Nucleus accumbens (tissue), 56 donors: Measurements from ENCODE around the gene NR4A2.

Experiments used
- DNase-seq, 56 donors: peaks; one replicate each; lab custom pipeline; 2025; lab: John Stamatoyannopoulos, UW

The NR4A2 gene

DNA sequence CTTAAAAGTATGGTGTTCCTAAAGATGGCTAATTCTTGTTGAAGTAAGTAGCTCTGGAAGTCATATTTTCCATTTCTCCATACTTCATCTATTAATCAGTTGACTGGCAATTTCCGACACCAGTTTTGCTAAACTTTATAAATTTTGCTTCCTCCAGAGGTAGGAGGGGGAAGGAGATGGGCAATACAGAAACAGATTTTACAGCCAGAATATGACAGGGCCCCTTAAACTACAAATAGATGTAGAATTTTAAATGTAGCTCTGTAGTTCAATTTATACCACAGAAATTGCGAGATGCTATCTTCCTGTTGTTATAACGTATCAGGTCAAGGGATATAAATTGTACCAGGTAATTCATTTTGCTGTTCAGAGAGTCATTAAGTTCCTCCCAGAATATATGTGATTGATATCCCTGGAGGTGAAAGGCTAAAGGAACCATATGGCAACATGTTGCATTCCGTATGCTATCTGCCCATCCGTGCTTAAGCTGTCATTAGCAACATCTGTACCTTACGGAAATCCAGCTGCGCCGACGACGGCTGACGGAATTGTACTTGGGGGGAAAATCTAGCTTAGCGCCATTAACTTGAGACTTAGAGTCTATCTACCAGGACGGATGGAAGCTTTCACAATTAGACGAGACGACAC lies 8.4 kb upstream of the NR4A2 start:
- DNase-seq = peak in 3 of 56 donors; percentile 51 to 63 (median 59)

DNA sequence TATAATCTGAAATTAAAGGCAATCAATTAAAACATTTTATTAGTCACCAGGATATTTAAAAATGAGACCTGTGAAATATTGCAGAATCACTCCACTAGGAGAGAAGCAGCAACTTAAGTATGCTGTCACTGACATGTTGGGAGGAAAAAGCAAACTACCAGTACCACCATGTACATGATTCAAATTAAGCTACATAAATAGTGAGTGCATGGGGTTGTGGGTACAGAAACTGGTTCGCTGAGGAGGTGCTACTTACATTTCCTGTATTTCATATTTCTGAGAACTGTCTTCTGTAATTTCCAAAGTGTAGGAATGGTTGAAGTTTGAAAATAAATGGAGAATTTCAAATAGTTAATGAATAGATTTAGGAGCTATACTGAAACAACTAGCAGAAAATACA lies 7.9 kb upstream of the NR4A2 start:
- no peak for DNase-seq

DNA sequence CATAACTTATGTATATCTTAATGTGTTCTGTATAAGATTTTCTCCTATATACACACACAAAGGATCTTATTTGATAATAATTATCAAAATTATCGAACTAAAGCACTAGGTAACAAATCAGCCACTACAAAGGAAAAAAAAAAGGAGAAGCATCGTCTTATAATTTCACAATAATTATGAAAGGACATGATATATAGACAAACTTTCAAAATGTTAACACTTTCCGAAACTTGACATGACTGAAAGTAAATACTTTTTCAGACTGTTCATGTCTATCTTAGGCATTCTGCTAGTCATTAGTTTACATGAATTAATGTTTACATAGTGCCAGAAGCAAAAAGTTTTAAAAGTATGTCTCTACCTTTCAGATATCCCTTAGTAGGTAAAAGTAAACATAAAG lies 7.3 kb upstream of the NR4A2 start:
- no peak for DNase-seq

DNA sequence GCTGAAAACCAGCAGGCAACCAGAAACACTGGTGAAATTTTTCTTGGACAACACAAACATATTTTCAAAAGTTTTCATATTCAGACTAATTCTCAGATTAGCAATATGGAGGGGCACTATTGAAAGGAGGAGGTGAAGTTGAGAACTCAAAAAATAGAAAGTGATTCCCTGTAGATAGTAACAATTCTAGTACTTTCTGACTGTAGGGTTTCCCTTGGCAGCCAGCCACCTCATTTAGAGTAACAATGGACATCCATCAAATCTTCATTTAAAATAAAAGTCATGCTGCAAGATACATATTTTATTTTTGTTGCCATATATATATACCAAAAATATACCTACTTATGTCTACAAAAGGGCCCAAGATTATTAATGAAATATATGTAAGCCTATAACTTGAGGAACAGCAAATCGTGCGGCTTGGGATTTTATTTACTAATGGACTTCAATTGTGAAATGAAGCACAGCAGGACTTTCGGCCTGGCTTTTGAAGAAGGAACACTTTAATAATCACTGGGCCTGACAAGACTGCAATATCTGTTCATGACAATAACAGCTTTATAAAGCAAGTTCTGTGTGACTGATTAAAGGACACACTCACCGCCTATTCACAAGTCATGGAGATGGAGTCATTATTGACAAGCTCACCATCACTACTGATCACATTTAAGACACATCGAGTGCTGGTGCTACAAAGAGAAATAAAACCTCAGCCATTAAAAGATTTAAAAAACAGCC lies 6.8 kb upstream of the NR4A2 start:
- DNase-seq = peak in 5 of 56 donors; percentile 16 to 42 (median 26)

DNA sequence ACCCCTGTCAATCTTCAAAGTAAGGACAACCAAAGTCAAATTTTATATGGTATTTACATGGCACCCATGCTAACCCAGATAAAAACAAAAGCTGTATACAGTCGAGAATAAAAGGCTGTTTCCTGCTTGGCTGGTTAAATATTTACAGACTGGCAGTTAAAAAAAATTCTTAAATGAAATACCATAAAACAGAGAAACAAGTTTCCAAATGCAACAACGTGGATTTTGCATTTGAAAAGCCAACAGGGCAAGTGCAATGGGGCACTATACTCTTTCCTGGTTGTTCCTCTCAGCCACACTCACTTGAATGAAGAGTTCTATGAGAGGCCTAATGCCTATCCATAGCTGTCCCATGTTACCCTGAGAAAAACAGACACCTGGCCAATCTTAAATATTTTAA lies 6.1 kb upstream of the NR4A2 start:
- DNase-seq = no peak

DNA sequence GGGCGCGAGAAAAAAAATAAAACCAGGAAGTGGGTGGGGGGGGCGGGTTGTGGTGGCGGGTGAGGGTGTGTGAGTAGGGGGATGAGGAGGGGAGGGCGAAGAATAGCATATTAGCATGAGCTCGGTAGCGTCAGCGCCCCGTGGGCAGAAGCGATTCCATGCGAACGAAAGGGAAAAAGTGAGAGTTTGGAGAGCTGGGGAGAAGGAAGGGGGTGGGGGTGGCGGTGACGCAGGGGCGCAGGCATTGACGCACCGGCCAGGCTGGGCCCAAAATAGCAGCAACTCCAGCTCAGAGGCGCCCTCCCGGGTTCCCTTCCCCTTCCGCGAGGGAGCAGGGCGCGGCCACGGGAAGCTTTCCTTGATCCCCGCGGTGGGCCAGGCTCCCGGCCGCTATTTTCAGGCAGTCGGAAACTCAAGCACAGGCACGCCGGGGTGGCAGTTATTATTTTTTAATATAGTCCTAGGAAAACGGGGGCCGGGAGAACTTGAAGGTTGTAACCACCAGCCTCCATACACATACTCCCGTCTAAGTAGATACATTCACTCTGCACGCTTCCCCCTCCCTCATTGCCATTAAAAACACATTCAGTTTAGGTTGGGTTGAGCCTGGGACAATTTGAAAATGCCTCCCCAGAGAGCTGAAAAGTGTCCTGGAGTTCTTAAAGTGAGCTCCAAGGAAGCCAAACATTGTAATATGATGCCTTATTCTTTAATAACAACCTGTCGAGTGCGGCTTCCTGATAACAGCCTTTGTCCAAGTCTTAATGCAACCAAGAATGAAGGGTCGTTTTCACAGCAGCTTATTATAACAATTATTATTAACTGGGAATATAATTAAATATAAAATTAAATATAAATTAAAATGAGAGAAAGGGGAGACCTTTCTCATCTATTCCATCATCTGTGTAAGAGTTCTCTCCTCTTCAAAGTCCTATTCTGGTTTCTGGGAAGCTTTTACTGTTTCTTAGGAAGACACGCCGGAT lies 2.3 kb upstream of the NR4A2 start:
- peak in 55 of 56 donors; percentile 13 to 90 (median 72) for DNase-seq

DNA sequence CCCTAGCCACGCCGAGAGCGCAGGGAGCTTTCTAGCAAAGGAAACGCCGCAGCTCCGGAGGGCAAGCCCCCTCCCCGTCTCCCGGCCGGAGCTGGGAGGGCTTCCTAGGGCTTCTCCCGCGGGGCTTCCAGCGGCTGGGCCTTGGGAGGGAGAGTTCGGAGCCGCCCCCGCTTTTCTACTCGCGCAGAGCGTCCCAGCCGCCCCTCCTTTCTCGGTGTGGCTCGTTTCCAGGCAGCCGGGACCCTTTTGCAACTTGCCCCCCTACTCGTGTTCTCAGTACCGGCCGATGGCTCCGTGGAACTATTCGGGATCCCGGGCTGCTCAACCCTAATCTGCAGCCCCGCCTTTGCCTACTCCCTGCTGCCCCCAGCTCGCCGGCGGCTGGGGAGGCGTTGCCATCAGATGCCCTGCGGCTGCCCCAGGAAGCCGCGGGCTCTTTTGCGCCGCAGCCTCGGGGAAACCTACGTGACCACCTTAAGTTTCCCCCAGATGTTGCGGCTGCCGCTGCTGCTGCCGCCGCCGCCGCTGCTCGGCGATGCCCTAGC lies 1.5 kb upstream of the NR4A2 start:
- DNase-seq = peak in 35 of 56 donors; percentile 28 to 83 (median 64)

DNA sequence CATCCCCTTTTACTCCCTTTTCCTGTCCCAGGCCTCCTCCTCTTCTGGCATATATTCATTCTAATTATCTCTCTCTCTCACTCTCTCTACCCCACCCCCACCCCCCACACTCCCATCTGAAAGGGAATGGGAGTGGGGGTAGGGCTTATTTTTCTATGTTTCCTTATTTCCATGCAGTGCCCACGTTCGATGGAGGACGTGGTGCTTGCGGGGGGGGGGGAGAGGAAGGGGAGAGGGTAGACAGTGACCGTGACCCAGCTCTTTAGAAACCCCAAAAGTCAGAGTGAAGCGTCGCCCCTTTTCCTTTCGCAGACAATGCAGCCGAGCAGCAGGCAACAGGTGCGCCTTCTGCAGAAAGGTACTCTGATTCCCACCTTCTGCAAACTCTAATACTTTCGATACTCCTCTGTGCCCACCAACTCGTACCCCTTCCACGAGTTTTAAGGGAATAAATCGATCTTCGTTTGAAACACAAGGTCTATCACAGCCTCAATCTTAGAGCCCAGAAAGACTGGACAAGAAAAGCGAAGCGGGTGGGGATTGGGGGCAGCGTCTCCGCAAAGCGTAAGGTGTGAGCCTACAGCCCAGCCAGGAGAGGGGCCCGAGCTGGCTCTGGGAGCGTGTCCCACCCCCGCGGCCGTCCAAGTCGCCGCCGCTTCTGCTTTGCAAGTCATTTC lies 891 bp upstream of the NR4A2 start:
- no peak for DNase-seq

DNA sequence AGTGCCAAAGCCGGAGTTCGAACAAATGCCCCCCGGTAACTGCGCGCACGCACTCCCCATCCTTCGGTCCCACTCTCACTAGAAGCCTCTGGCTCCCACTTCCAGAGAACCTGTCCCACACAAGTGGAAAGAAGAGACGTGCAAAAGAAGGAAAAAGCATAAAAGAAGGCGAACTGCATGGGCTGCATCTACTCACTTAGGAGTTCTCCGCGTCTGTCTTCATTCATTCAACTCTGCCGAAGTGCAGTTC lies 312 bp downstream of the NR4A2 start:
- DNase-seq = peak in 2 of 56 donors; percentile 61 to 69

DNA sequence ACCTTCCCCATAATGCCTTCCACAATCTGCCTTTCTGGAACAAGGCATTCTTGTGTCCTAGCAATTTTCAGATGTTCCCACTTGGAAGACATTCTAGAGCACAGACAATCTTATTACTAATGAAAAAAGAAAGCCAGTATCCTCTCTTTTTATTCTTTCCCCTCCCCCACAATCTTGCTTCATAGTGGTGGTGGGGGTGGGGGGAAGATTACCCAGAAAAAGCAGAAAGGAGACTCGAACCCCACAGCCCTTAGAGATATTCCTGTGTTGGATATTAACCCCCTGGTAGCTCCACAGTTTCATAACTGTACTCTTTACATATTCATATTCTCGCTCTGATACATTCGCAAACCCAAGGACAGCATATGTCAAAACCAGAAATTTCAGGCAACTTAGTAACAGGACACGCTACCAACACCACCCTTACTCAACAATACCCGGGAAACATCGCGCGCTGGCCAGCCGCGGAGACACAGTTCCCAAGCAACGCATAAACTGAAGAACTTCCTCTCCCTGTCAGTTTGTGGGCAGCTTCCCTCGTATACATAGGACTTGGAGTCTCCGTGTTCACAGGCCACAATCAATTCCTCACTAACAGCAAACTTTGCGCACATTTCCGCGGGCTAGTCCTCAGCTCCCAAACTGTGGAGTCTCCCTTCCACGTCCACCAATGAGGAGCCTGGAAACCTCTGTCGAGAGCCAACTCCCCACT lies 793 bp downstream of the NR4A2 start:
- peak in 13 of 56 donors; percentile 18 to 61 (median 42) for DNase-seq

DNA sequence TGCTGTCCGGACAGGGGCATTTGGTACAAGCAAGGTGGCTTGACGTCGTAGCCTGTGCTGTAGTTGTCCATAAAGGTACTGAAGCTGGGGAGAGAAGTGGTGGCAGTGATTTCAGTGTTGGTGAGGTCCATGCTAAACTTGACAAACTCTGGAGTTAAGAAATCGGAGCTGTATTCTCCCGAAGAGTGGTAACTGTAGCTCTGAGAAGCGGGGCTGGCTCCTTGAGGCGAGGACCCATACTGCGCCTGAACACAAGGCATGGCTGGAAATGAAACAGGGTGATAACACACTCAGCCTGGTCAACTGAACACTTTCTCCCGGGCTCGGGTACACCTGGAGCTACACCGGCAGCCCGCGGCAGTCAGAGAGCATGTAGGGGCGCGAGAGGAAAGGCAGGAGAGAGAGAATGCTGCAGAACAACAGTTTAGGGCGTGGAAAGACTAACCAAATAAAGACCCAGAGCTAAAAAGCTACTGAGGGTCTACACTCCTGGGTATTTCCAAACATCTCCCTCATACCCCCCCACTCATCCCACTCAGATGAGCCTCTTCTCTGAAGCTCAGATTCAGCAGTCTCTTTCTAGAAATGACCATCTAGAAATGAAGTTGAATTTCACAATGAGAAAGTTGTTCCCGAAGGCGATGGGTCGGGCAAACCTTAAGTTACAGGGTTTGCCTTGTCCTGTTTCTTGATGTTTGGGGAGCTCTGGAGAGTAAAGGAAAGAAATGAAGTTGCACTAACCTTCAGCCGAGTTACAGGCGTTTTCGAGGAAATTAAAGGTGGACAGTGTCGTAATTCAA lies 2.4 kb downstream of the NR4A2 start:
- DNase-seq = no peak

DNA sequence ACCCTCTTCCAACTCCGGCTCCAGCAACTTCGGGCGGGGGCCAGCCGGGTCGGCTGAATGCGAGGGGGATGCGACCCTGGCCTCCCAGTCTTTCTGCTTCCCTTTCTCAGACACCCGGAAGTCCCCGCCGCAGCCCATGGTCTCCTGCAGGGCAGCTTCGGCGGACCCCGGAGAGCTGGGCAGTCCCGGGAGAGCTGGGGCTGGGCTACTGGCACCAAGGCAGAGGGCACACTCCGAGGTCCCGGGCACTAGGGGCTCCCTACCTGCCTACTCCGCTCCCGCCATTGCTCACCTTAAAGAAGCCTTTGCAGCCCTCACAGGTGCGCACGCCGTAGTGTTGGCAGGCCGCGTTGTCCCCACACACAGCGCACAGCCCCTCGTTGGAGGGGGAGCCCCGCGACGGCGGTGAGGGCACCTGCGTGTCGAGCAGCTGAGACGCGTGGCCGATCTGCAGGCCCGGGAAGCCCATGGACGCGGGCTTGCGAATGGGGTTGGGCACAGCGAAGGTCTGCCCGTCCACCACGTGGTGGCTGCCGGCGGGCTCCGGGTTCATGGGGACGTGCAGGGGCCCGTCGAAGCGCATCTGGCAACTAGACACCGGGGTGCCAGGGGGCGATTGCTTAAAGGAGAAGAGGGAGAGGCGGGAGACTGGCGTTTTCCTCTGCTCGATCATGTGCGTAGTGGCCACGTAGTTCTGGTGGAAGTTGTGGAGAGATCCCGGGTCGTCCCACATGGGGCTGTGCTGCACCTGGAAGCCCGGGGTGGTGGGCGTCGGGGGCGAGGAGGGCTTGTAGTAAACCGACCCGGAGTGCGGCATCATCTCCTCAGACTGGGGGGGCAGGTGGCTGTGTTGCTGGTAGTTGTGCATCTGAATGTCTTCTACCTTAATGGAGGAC lies 3.2 kb downstream of the NR4A2 start:
- no peak for DNase-seq

DNA sequence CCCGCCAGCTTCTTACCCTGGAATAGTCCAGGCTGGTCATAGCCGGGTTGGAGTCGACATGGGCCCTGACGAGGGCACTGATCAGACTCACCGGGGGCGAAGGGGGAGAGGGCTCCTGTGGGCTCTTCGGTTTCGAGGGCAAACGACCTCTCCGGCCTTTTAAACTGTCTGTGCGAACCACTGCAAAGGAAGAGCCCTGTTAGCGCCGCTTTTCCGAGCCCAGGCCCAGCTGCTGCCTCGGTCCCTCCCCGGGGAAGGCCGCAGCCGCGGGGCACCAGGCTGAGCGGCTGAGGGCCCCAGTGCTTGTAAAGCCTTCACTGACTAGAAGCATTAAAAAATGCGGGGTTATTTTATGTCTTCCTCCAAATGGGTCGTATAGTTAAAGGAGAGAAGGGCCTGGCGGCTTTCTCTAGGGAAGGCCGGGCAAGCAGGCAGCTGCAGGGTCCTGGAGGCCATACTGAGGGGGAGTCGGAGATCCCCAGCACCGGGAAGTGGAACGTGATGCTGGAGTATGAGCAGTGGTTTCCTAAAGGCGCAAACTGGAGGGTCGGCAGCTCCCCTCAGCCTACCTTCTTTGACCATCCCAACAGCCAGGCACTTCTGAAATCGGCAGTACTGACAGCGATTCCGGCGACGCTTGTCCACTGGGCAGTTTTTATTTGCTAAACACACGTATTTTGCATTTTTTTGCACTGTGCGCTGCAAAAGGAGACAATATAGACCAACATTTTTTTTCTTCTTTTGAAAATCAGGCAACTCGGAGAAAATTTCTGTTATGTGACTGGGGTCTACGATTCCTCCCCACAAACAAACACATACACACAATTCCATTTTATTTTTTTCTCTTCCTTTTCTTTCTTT lies 4.5 kb downstream of the NR4A2 start:
- no peak for DNase-seq

DNA sequence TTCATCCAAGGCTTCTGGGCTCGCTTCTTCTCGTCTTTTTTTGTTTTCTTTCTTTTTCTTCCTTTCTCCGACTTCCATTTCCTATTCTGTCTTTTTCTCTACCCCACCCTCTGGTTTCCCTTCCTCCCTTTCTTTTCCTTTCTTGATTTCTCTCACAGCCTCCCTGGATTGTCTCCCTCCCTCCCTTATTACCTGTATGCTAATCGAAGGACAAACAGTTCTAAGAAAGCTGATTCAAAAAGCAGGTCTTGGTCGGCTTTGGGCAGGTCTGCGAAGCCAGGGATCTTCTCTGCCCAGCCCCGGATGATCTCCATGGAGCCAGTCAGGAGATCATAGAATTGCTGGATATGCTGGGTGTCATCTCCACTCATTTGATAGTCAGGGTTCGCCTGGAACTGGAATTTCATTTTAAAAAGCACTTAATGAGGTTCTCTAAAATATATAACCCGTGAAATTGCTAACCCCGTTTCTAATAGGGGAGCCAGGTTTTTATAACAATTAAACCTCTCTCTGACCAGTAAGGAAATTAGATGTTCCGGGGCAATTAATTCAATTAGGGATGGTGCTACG lies 5.9 kb downstream of the NR4A2 start:
- no peak for DNase-seq

DNA sequence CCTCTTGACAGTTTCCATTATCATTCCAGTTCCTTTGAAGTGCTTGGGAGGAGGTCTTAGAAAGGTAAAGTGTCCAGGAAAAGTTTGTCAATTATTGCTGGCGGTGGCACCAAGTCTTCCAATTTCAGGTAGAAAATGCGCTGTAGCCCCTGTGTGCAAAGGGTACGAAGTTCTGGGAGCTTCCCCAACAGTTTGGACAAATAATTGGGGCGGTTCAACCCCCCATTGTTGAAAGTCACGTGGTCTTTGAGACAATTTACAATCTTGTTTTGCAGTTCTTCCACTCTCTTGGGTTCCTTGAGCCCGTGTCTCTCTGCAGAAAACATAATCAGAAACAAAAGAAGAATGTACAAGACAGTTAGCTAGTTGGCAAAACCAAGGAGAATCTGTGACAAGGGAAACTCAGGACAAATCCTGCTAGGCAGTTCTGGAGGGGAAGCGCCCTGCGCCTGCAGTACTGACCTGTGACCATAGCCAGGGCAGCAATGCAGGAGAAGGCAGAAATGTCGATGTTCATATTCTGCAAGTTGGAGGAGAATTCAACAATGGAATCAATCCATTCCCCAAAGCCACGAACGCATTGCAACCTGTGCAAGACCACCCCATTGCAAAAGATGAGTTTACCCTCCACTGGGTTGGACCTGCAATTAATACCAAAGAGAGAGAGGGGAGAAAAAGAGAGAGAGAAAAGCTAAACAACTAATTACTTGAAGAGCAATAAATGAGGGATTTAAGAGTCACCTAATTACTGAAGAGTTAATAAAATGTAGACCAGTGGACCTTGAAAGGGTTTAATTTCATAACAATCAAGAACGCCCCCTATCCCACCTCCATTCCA lies 6.6 kb downstream of the NR4A2 start:
- no peak for DNase-seq

DNA sequence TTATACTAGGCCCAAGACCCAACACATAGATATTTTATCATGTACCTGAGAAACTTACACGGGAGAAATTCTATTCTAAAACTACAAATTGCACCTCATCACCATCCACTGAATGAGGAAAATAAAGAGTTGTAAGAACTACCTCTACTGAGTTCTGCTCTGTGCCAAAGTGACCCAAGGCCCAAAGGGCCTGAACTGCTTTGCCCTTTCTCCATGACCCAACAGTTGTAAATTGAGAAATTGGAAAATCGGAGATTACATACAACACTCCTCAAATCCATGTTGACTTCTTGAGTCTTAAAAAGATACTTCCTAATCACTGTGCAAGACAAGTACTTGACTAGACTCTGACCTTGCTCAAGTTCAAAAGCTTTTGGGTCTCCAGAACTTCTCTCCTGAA lies 8.8 kb downstream of the NR4A2 start:
- no peak for DNase-seq
